K562 (cell line): ENCODE measurements around the gene BTG2. TPM values are rescaled to one million over a fixed set of nuclear protein-coding genes. Genes with fewer than 3 reads are reported as not detected.

Experiments used
- ATF1 ChIP-seq, 2 experiments: fragments of 450-650 bp in 1 of 2; IDR thresholded peaks; 2 replicates each; pipeline ENCODE4 v1.6.1; 2016; ENCODE audit warnings: missing compliant biosample characterization in 1 of 2, missing genetic modification characterization in 1 of 2
- GTF2B ChIP-seq: IDR thresholded peaks from 2 replicates; pipeline ENCODE4 v1.6.1; 2011; ENCODE audit not compliant: insufficient read length; ENCODE audit errors: extremely low read depth
- HDAC2 ChIP-seq: fragments of 450-650 bp; IDR thresholded peaks from 2 replicates; pipeline ENCODE4 v1.6.1; 2016; ENCODE audit warnings: mild to moderate bottlenecking
- MAFK ChIP-seq: IDR thresholded peaks from 2 replicates; pipeline ENCODE4 v1.6.1; 2011; ENCODE audit warnings: low read length, improper control_type of control experiment
- NR4A1 ChIP-seq, 2 experiments: fragments of 250-450 bp in 1 of 2; fragments of 450-650 bp in 1 of 2; sonication (Bioruptor Pico) in 1 of 2; IDR thresholded peaks; 2 replicates each; pipeline versions ENCODE4 v1.4.0 to v1.6.1; 2016 to 2020; ENCODE audit warnings: mild to moderate bottlenecking in 2 of 2, missing compliant biosample characterization in 1 of 2, missing genetic modification characterization in 1 of 2, moderate library complexity in 1 of 2
- POLR2H ChIP-seq: IDR thresholded peaks from 2 replicates; pipeline ENCODE4 v1.6.1; 2016; ENCODE audit warnings: missing genetic modification characterization, low read depth, mild to moderate bottlenecking, control low read depth, missing compliant biosample characterization, moderate library complexity
- SIX5 ChIP-seq, 2 experiments: IDR thresholded peaks; 2 replicates each; pipeline ENCODE4 v1.6.1; 2011; ENCODE audit warnings: low read length in 2 of 2, borderline replicate concordance in 1 of 2, low read depth in 1 of 2, mild to moderate bottlenecking in 1 of 2, moderate library complexity in 1 of 2; ENCODE audit not compliant: insufficient read depth in 1 of 2
- SMARCB1 ChIP-seq: IDR thresholded peaks from 2 replicates; pipeline ENCODE4 v1.6.1; 2011; ENCODE audit warnings: improper control_type of control experiment, low read depth; ENCODE audit not compliant: insufficient read length
- TCF7L2 ChIP-seq: fragments of 150-350 bp; IDR thresholded peaks from 2 replicates; pipeline ENCODE4 v1.6.1; 2016; ENCODE audit warnings: low read depth, mild to moderate bottlenecking, low read length, moderate library complexity
- THRB ChIP-seq: fragments of 450-650 bp; formaldehyde crosslinking; conservative IDR thresholded peaks from 2 replicates; pipeline ENCODE4 v1.4.0; 2022; ENCODE audit warnings: mild to moderate bottlenecking, missing genetic modification characterization
- ZNF175 ChIP-seq: fragments of 200-800 bp; sonication (Bioruptor generic); IDR thresholded peaks from 2 replicates; pipeline ENCODE4 v1.6.1; 2016; ENCODE audit warnings: low read depth, mild to moderate bottlenecking, missing genetic modification characterization, missing compliant biosample characterization
- ZNF318 ChIP-seq, 2 experiments: fragments of 450-650 bp; IDR thresholded peaks; 2 replicates each; pipeline ENCODE4 v1.6.1; 2016; ENCODE audit warnings: mild to moderate bottlenecking in 2 of 2, borderline replicate concordance in 1 of 2, low read depth in 1 of 2, moderate library complexity in 1 of 2
- ZNF583 ChIP-seq: fragments of 250-450 bp; sonication (Bioruptor Pico); IDR thresholded peaks from 2 replicates; pipeline ENCODE4 v1.4.0; 2020
- polyA plus RNA-seq, 8 experiments: library from polyadenylated mRNA; depleted of rRNA in 4 of 8; stranded (reverse) in 5 of 8; unstranded in 3 of 8; fragments of >200 nt; fragmentation: Nextera tagmentation in 2 of 8; fragmentation: Illumina TruSeq in 1 of 8; extraction: Ambion mirVana in 2 of 8; extraction: Trizol in 1 of 8; gene quantifications; 2 replicates each; pipeline versions ENCODE4 v1.2.1 to v1.2.3, GENCODE V29; 2011 to 2014; ENCODE audit warnings: inconsistent platforms in 1 of 8, missing spikeins in 1 of 8
- total RNA-seq, 7 experiments: library from RNA; depleted of rRNA in 6 of 7; stranded (reverse); fragments of >200 nt in 6 of 7; fragmentation: Illumina TruSeq in 2 of 7; extraction: Trizol in 2 of 7; gene quantifications; 2 replicates each; pipeline versions ENCODE4 v1.2.1 to v1.2.3, GENCODE V29; 2011 to 2021; ENCODE audit warnings: low replicate concordance in 1 of 7
- TF ChIP-seq, protein P1 (sequence below): fragments of 450-650 bp; formaldehyde crosslinking; IDR thresholded peaks from 2 replicates; pipeline ENCODE4 v1.4.0; 2020; ENCODE audit warnings: mild to moderate bottlenecking, moderate library complexity

Gene BTG2
- total and polyA plus RNA-seq, 9 of the 15 experiments (the other 6 are each of a cell fraction or from before 2014, with no cell fraction given) = 2.3 to 41.9 (median 8.7) TPM

DNA sequence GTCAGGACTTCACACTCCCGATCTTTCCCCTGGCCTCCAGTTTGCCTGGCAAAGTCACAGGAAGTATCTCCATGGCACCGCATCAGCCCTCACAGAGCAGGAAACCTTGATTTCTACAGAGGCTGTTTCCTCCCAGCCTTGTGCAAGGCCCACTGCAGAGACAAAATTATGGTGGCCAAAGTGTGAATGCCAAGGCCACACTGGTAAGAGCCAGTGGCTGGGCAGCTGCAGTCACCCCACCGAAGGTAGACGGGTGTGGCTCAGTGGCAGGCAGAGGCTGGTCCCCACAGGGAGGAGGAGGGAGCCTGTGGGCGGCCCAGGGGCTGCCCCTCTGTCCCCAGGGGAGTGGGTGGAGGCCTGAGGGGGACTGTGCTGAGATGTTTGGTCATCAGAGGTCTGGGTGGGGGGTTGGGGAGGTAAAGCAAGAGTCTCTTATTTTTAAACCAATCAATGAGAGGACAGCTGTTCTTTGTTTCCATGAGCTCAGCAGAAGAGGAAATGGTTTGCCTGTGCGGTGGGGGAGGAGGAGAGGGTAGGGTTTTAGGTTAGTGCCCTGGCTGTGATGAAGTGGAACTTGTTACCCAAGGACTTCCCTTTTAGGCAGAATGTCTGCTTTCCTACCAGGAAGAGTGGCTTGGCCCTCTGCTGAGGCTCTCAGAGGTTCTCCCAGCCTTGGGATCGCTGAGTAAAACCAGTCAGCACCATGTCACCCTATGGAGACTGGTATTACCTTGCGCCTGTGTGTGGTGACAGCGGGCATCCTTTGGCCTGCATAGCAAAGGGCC lies 18.0 kb upstream of the BTG2 start (continued):
- peak in 1 of 2 experiments; percentile 91; a peak in 2 of 4 replicates for TF ChIP-seq ZNF318 (IDR thresholded peaks at IDR 0.05; ENCODE audit: borderline replicate concordance in 1 of 2, low read depth in 1 of 2)
- TF ChIP-seq GTF2B = no peak
- TF ChIP-seq, protein P1, sequence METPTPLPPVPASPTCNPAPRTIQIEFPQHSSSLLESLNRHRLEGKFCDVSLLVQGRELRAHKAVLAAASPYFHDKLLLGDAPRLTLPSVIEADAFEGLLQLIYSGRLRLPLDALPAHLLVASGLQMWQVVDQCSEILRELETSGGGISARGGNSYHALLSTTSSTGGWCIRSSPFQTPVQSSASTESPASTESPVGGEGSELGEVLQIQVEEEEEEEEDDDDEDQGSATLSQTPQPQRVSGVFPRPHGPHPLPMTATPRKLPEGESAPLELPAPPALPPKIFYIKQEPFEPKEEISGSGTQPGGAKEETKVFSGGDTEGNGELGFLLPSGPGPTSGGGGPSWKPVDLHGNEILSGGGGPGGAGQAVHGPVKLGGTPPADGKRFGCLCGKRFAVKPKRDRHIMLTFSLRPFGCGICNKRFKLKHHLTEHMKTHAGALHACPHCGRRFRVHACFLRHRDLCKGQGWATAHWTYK (CRISPR knock-in tag) = peak; percentile 78; the same call in 1 of the 2 replicates
- no peak for TF ChIP-seq SIX5 (IDR thresholded peaks at IDR 0.05; ENCODE audit: borderline replicate concordance in 1 of 2, insufficient read depth in 1 of 2, low read depth in 1 of 2, low read length in 2 of 2)
- no peak for TF ChIP-seq SMARCB1
- TF ChIP-seq MAFK = peak; percentile 70; the same call in 1 of the 2 replicates
- TF ChIP-seq THRB = 0 out of 2 replicates have a peak, but pooled peaks have one; percentile 27
- no peak for TF ChIP-seq NR4A1 (CRISPR knock-in tag; IDR thresholded peaks at IDR 0.05)
- TF ChIP-seq NR4A1 (tag; IDR thresholded peaks at IDR 0.05) = 0 out of 2 replicates have a peak, but pooled peaks have one; percentile 56
- TF ChIP-seq ATF1 (CRISPR knock-in tag; IDR thresholded peaks at IDR 0.05) = no peak
- TF ChIP-seq ATF1 (tag; IDR thresholded peaks at IDR 0.05) = peak; percentile 69
- TF ChIP-seq ZNF583 (CRISPR knock-in tag) = peak; percentile 39; the same call in 1 of the 2 replicates
- TF ChIP-seq TCF7L2 = no peak
- TF ChIP-seq POLR2H = no peak
- TF ChIP-seq HDAC2 = no peak
- TF ChIP-seq ZNF175 (CRISPR knock-in tag) = peak; percentile 79; the same call in 1 of the 2 replicates
